ENCODE data around the gene ALKBH7.

- no peak for TF ChIP-seq CTCF (IDR thresholded peaks at IDR 0.05)
- no peak for TF ChIP-seq POLR2A (IDR thresholded peaks at IDR 0.05)
Observed at GRCh38 chr19:6413291-6413690, 40.7 kb downstream of the ALKBH7 start.
